Caco-2 (cell line): Measurements from ENCODE around the gene ST3GAL2. TPM values are rescaled to one million over a fixed set of nuclear protein-coding genes. Genes with fewer than 3 reads are reported as not detected.

Source experiments
- BruUV-seq: library from RNA; stranded (reverse); fragments of 400-500 nt; replicated peaks from 2 replicates; lab custom pipeline; 2021; lab: Mats Ljungman, UMichigan
- CTCF ChIA-PET: fragments of 300-600 bp; sonication (Branson Sonifier 250); formaldehyde crosslinking; loops from one replicate; lab custom pipeline; 2022; ENCODE audit warnings: antibody characterized with exemption; lab: Charles Lee
- POLR2A ChIA-PET: fragments of 300-600 bp; sonication (Branson Sonifier 250); formaldehyde crosslinking; loops from one replicate; lab custom pipeline; 2022; ENCODE audit warnings: antibody characterized with exemption; lab: Charles Lee
- DNase-seq, 2 experiments: peaks; one replicate each; pipeline versions ENCODE4 v3.0.0 to v3.0.0-alpha.2; 2020 to 2022
- H3K27me3 ChIP-seq: replicated peaks from 2 replicates; pipeline ENCODE4 v1.6.0; 2011; ENCODE audit warnings: low read length; ENCODE audit not compliant: control insufficient read depth, insufficient read depth
- H3K36me3 ChIP-seq: 2 replicates; pipeline ENCODE4 v1.5.1; 2011; ENCODE audit warnings: low read length; ENCODE audit not compliant: control insufficient read depth, insufficient read depth
- H3K4me1 ChIP-seq: fragments of 250-450 bp; sonication (Bioruptor Pico); 2 replicates; pipeline ENCODE4 v1.5.1; 2020; ENCODE audit warnings: mild to moderate bottlenecking
- H3K4me3 ChIP-seq: 2 replicates; pipeline ENCODE4 v1.5.1; 2011; ENCODE audit warnings: low read depth, mild to moderate bottlenecking, control low read depth, low read length
- H3K9me3 ChIP-seq: fragments of 250-450 bp; sonication (Bioruptor Pico); 2 replicates; pipeline ENCODE4 v1.5.1; 2020; ENCODE audit warnings: mild to moderate bottlenecking, moderate library complexity
- H3K27ac Mint-ChIP-seq: one replicate; pipeline ENCODE4 v1.8.0; 2022; ENCODE audit warnings: mixed read lengths; ENCODE audit not compliant: unreplicated experiment
- H3K27me3 Mint-ChIP-seq: one replicate; pipeline ENCODE4 v1.8.0; 2022; ENCODE audit warnings: mixed read lengths; ENCODE audit not compliant: insufficient read depth, unreplicated experiment
- H3K36me3 Mint-ChIP-seq: one replicate; pipeline ENCODE4 v1.8.0; 2022; ENCODE audit warnings: mild to moderate bottlenecking, mixed read lengths; ENCODE audit not compliant: insufficient read depth, unreplicated experiment
- H3K4me1 Mint-ChIP-seq: one replicate; pipeline ENCODE4 v1.8.0; 2022; ENCODE audit warnings: low read depth, mixed read lengths; ENCODE audit not compliant: unreplicated experiment
- H3K4me3 Mint-ChIP-seq: one replicate; pipeline ENCODE4 v1.8.0; 2022; ENCODE audit warnings: mild to moderate bottlenecking, moderate library complexity, mixed read lengths; ENCODE audit not compliant: unreplicated experiment
- H3K9me3 Mint-ChIP-seq: one replicate; pipeline ENCODE4 v1.8.0; 2022; ENCODE audit warnings: mixed read lengths; ENCODE audit not compliant: unreplicated experiment
- intact Hi-C: fragments of 100-400 bp; cut with micrococcal nuclease; formaldehyde crosslinking; loops from one replicate; pipeline ENCODE4 v1.10.0; 2022; ENCODE audit not compliant: unreplicated experiment
- total RNA-seq: library from RNA; stranded (reverse); gene quantifications from 2 replicates; pipeline ENCODE4 v1.2.3, GENCODE V29; 2022
- TF ChIP-seq, protein P1 (sequence below), 2 experiments: fragments of 200-600 bp in 1 of 2; IDR thresholded peaks; 1 replicate in 1 of 2; 2 replicates in 1 of 2; pipeline versions ENCODE4 v1.5.1 to v1.8.0; 2011 to 2022; ENCODE audit warnings: antibody characterized with exemption in 1 of 2, control low read depth in 1 of 2, inconsistent platforms in 1 of 2, low read depth in 1 of 2, low read length in 1 of 2, mild to moderate bottlenecking in 1 of 2, moderate library complexity in 1 of 2; ENCODE audit not compliant: insufficient read depth in 1 of 2, severe bottlenecking in 1 of 2, unreplicated experiment in 1 of 2

ST3GAL2 gene
- total RNA-seq, 1 experiment from 2014 or later, result 31.1 TPM

DNA sequence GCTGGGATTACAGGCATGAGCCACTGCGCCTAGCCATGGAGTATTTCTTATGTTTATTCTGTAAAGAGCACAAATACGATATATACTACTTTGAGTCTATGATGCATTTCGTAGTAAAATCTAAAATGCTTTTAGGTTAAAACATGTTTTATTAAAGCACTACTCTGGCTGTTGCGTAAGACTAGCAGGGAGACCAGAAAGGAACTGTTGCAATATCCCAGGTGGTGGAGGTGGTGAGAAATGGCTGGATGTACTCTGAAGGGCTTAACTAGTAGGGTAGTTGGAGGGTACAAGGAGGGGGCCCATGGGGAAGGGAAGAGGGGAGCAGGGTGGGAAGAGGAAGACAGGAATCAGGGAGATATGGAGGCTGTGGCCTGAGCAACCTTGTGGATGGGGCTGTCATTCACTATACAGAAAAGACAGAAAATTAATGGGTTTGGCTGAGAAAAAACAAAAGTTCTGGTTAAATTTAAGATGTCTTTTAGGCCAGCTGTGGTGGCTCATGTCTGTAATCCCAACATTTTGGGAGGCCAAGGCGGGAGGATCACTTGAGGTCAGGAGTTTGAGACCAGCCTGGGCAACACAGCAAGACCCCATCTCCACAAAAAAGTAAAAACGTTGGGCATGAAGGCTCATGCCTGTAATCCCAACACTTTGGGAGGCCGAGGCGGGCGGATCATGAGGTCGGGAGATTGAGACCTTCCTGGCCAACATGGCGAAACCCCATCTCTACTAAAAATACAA is 35.8 kb downstream of the ST3GAL2 start:
- Mint-ChIP-seq H3K27ac (peak overlapping the region; percentile 19), H3K36me3 (peaks cover 33% of the 10 kb centered on the region), H3K4me3 (no peak overlapping the region), H3K27me3 (no peaks in the 10 kb centered on the region), H3K9me3 (no peaks in the 10 kb centered on the region), H3K4me1 (peaks cover 26% of the 10 kb centered on the region)
- Histone ChIP-seq H3K27me3 (no peaks in the 10 kb centered on the region), H3K36me3 (peaks cover 3% of the 10 kb centered on the region), H3K4me3 (no peak overlapping the region), H3K9me3 (no peaks in the 10 kb centered on the region), H3K4me1 (0 out of 2 replicates have a peak, but pooled peaks cover 6% of the 10 kb centered on the region)
- POLR2A ChIA-PET, result no interaction called here
- CTCF ChIA-PET, result no interaction called here
- no TSS peak for BruUV-seq
- intact Hi-C loops, result no loop called here
- TF ChIP-seq, protein P1, sequence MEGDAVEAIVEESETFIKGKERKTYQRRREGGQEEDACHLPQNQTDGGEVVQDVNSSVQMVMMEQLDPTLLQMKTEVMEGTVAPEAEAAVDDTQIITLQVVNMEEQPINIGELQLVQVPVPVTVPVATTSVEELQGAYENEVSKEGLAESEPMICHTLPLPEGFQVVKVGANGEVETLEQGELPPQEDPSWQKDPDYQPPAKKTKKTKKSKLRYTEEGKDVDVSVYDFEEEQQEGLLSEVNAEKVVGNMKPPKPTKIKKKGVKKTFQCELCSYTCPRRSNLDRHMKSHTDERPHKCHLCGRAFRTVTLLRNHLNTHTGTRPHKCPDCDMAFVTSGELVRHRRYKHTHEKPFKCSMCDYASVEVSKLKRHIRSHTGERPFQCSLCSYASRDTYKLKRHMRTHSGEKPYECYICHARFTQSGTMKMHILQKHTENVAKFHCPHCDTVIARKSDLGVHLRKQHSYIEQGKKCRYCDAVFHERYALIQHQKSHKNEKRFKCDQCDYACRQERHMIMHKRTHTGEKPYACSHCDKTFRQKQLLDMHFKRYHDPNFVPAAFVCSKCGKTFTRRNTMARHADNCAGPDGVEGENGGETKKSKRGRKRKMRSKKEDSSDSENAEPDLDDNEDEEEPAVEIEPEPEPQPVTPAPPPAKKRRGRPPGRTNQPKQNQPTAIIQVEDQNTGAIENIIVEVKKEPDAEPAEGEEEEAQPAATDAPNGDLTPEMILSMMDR (IDR thresholded peaks at IDR 0.05; ENCODE audit: insufficient read depth in 1 of 2, low read depth in 1 of 2, low read length in 1 of 2, severe bottlenecking in 1 of 2, unreplicated experiment in 1 of 2), result no peak
- DNase-seq, result no peak

- ChIA-PET CTCF (no interaction called here), POLR2A (no interaction called here)
- H3K36me3 ChIP-seq, result peaks cover 5% of the 10 kb centered on the region
- no peaks in the 10 kb centered on the region for H3K9me3 ChIP-seq
- H3K4me1 ChIP-seq, result peaks cover 13% of the 10 kb centered on the region
- H3K4me3 ChIP-seq, result no peak overlapping the region
- no peak overlapping the region for H3K4me3 Mint-ChIP-seq
- no peaks in the 10 kb centered on the region for H3K27me3 ChIP-seq
- no peaks in the 10 kb centered on the region for H3K27me3 Mint-ChIP-seq
- H3K9me3 Mint-ChIP-seq, result no peaks in the 10 kb centered on the region
- TF ChIP-seq, protein P1 (IDR thresholded peaks at IDR 0.05; ENCODE audit: insufficient read depth in 1 of 2, low read depth in 1 of 2, low read length in 1 of 2, severe bottlenecking in 1 of 2, unreplicated experiment in 1 of 2), result no peak
- H3K36me3 Mint-ChIP-seq, result peaks cover 36% of the 10 kb centered on the region
- no TSS peak for BruUV-seq
- H3K27ac Mint-ChIP-seq, result no peak overlapping the region
- intact Hi-C loops, result no loop called here
- H3K4me1 Mint-ChIP-seq, result peaks cover 26% of the 10 kb centered on the region
- DNase-seq, result no peak
These were observed 38.9 kb downstream of the ST3GAL2 start for GRCh38 chr16:70399951-70400350.

DNA sequence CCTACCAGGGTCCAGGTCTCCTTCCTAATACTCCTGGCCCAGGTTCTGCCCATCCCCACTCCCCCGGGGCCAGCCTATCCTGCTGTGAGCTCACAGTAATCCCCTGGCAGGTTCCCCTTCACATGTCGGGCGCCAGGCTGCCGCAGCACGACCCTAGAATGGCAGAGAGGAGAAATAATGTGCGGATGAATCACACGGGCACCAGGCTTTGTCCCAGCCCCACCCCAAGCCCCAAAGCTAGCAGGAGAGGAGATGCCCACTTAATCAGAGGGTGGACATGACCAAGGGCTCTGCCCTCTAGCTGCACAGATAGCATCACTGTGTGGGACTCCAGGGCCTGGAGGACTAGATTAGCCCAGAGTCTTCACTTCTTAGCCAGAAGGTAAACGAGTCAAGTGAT is 39.5 kb downstream of the ST3GAL2 start:
- Mint-ChIP-seq H3K9me3 (no peaks in the 10 kb centered on the region), H3K27me3 (no peaks in the 10 kb centered on the region), H3K27ac (no peak overlapping the region), H3K36me3 (peaks cover 39% of the 10 kb centered on the region), H3K4me1 (peaks cover 26% of the 10 kb centered on the region), H3K4me3 (no peak overlapping the region)
- ChIA-PET POLR2A (interaction anchor here (1.4 kb wide), 1 partner anchor 18 kb away, joined by 4 read pairs; no protein-coding TSS in a partner anchor), CTCF (no interaction called here)
- no peaks in the 10 kb centered on the region for H3K27me3 ChIP-seq
- H3K36me3 ChIP-seq, result peaks cover 5% of the 10 kb centered on the region
- peaks cover 13% of the 10 kb centered on the region for H3K4me1 ChIP-seq
- no peak for DNase-seq
- no peaks in the 10 kb centered on the region for H3K9me3 ChIP-seq
- BruUV-seq, result no TSS peak
- TF ChIP-seq, protein P1 (IDR thresholded peaks at IDR 0.05; ENCODE audit: insufficient read depth in 1 of 2, low read depth in 1 of 2, low read length in 1 of 2, severe bottlenecking in 1 of 2, unreplicated experiment in 1 of 2), result no peak
- H3K4me3 ChIP-seq, result no peak overlapping the region
- intact Hi-C loops, result no loop called here
